SK-N-SH treated with all-trans-retinoic acid at 6 μM for 48 hours (cell line): ENCODE data around the gene RASAL1.

Experiments used
- ARNTL ChIP-seq: fragments of 450-650 bp; formaldehyde crosslinking; IDR thresholded peaks from 2 replicates; pipeline ENCODE4 v1.5.0; 2020; ENCODE audit warnings: low read depth, mild to moderate bottlenecking, moderate library complexity, borderline replicate concordance
- ISL1 ChIP-seq: fragments of 250-450 bp; sonication (Bioruptor Pico); IDR thresholded peaks from 2 replicates; pipeline ENCODE4 v2.1.2; 2022; ENCODE audit warnings: mild to moderate bottlenecking, moderate library complexity
- PATZ1 ChIP-seq: fragments of 250-450 bp; sonication (Bioruptor Pico); IDR thresholded peaks from 2 replicates; pipeline ENCODE4 v1.8.0; 2020; ENCODE audit warnings: mild to moderate bottlenecking, moderate library complexity, borderline replicate concordance
- RARB ChIP-seq: fragments of 250-450 bp; sonication (Bioruptor Pico); IDR thresholded peaks from 2 replicates; pipeline ENCODE4 v1.8.0; 2021; ENCODE audit warnings: mild to moderate bottlenecking, moderate library complexity
- SNAI2 ChIP-seq: fragments of 250-450 bp; sonication (Bioruptor Pico); IDR thresholded peaks from 2 replicates; pipeline ENCODE4 v1.5.0; 2020; ENCODE audit warnings: mild to moderate bottlenecking, moderate library complexity

DNA sequence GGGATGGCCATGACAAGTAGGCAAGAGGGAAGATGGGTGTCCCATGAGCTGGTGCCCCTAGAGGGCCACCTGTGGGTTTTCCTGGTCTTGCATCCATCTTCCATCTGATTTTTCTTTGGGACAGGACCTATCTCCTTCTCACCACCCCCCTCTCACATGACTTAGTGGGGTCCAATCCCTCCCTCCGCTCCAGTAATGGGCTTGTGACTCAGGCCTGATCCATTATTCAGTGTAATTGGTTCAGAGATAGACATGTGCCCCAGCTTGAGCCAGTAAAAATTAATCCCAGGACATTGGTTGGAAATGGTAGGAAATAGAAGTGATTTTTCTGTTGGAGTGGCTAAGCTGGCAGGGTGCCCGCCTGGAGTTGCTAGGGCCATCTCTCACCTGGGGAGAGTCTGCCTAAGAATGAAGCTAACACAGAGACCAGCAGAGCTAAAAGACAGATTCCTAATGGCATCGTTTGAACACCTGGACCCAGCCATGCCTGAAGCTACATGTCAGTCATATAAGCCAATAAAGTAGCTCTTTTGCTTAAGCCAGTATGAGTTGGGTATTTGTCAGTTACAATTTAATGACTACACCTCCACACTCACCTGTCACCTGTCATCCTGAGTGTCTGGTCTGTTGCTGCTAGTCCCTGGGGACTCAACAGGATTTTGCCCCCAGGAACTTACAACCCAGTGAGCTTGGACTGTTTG lies 14.7 kb downstream of the RASAL1 start:
- TF ChIP-seq SNAI2 (CRISPR knock-in tag), result no peak
- no peak for TF ChIP-seq ARNTL (CRISPR knock-in tag)
- no peak for TF ChIP-seq PATZ1
- no peak for TF ChIP-seq ISL1 (CRISPR knock-in tag)
- TF ChIP-seq RARB (CRISPR knock-in tag), result no peak
